Stimulated activated naive CD4-positive, alpha-beta T cell treated with Interleukin-2 at 50 U/mL for 16 hours (primary cell): ENCODE data around the gene GRPEL1.

ENCODE experiments used
- DNase-seq: peaks from one replicate; lab custom pipeline; 2025; lab: John Stamatoyannopoulos, UW

GRPEL1 gene

DNA sequence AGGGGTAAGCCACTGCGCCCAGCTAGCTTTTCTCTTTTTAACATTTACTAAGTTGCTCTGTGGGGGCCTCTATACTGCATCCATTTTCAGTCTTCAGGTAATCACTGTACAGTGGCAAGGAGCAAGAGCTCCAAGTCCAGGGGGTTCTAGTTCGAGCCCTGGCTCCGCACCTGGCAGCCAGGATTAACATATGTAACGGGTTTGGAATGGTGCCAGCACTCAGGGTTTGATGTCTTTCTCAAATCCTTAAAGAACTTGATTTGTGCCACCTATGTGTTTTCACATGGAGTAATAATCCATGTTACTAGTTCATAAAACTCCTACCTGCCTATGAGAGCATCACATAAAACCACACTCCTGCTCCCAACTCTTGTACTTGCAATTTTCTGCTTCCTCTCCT, 4.5 kb downstream of the GRPEL1 start:
- DNase-seq = no peak

DNA sequence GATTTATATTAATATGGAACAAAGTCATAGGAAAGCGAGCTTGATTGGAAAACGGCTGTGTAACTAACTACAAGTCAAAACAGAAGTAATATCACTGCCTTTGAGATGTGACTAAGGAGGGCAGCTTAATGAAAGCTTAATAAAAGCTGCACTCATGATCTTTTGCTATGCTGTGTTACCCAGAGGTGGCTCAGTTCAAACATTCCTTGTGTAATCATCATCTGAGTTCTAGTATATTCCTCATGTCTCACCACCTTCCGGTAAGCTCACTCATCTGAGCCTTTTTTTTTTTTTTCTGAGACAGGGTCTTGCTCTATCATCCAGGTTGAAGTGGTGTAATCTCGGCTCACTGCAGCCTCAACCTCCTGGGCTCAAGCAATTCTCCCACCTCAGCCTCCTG, 5.0 kb downstream of the GRPEL1 start:
- no peak for DNase-seq

DNA sequence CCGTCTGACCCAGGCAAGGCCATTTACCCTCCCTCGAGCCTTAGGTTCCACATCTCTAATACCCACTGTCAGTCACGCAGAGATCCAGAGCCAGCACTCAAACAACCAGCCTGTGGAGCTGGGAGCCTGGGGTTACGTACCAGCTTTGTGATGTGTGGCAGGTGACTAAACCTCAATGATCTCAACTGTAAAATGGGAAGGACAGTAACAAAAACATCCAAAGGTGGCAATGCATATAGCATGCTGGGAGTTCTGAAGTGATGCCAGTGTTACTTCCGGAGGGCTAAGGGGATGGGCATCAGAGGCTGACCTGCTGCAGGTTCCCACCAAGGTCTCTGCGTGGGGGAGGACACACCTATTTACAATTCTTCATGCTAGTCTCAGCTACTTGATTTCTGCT, 6.0 kb downstream of the GRPEL1 start:
- no peak for DNase-seq

DNA sequence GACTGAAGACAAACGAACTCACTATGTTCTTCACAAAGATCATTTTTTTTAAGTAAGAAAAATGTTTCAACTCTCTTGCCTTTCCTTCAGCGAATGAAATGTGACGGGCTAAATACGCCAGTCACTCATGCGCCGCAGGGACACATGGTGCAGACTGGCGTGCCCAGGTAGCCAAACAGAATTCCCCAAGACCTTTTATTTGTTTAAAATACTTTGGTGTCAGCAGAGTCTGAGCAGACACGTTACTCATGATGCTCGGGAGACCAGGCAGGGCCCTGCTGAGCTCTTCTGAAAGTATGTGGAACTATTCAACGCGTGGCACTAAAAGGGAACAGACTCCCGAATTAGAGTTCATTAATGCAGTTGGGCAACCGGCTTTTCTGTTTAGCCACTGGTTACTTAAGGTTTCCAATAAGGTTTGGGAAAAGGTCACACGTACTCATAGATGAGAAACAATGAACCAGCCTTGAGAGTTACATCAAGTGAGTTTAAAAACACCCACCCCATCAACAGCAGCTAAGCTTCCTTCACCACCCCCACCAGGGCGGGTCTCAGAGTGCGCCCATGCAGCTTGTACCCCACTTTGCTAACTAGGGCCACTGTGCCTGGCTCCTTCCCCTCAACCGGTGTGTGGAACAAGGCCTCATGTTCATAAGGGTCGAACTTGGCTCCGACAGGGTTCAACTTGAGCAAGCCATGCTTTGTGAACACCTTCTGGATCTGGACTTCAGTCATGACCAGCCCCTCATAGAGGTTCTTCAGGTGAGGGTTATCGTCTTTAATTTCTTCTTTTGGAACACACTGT, 7.3 kb downstream of the GRPEL1 start:
- DNase-seq = no peak

DNA sequence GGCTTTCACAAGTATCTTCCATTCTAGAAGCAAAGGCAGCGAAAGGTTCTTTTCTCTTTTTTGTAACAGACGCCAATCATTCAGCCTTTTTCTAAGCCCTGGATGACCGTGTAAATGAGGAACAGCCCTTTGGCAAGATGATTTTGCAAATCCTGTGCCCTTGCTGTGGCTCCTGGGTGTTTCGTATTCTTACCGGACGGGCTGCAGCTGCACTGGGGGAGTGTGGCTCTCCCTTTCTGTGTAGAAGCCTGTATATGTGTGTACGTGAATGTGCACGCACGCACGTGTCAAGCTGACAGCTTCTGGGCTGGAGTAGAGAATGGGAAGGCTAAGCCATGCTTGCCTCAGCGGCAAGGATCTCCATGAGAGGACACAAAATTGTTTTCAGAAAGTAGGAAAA, 8.2 kb downstream of the GRPEL1 start:
- no peak for DNase-seq

DNA sequence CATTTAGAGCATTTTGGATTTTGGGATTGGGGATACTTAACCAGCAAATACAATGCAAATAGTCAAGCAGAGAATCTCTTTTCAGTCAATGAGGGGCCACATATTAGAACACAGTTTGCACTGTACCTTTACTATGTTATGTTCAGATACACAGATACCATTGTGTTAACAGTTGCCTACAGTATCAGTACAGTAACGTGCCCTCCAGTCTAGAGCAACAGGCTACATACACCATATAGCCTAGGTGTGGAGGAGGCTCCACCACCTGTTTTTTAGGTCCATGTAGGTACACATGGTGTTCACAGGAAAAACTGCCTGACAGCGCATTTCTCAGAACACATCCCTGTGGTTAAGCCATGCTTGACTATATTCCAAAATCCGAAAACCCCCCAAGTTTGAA, 9.1 kb downstream of the GRPEL1 start:
- DNase-seq = no peak

DNA sequence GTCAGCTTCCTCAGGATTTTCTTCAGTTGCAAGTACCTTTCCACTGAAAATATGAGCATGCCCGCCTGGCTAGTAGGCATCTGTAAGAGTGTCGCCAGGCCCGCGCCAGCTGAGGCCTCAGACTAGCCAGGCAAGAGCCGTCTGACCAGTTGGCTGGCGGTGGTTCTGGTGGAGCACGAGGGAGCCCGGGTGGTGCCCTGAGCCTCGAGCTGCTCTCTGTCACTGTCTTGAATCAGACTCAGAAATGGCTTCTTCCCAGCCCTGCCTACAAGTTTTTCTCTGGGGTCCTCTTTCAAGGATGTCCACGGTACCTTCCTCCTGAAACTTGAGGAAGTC, 11.9 kb downstream of the GRPEL1 start:
- no peak for DNase-seq

DNA sequence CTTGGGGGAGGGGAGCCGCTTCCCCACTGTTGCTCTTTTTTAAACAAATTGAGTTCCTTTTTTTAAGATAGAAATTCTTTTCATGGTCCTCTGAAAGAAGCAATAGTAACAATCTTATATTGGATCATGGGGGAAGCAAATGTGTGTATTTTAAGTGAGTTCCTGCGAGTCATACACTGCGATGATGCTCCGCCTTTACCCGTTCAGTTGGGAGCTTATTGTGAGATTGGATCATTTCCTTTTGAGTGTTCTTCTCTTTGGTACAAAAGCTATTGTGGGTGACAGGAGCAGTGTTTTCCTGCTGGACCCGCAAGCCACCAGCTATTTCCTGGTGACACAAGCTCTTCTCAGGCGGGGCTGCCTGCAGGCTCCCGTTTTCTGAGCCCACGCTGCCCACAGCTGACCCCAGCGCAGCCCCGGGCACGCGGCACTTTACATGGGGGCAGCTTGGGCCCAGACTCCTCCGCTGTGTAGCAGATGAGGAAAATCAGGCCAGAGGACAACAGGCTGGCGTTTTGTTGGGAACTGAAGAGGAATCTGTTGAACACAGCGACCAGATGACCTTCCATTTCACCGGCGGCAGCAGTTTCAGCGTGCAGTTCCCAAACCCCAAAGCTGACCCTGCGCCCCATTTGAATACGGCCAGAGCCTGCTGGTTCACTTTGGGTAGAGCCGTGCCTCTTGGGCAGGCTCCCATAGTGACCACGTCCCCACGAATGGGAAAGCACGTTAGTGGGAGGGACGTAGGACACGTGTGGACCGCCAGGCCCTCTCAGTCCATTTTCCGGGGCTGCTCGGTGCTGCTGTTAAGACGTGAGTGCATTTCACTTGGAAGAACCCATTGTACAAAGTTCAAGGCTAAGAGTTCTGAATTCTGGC, 12.5 kb downstream of the GRPEL1 start:
- DNase-seq = no peak

DNA sequence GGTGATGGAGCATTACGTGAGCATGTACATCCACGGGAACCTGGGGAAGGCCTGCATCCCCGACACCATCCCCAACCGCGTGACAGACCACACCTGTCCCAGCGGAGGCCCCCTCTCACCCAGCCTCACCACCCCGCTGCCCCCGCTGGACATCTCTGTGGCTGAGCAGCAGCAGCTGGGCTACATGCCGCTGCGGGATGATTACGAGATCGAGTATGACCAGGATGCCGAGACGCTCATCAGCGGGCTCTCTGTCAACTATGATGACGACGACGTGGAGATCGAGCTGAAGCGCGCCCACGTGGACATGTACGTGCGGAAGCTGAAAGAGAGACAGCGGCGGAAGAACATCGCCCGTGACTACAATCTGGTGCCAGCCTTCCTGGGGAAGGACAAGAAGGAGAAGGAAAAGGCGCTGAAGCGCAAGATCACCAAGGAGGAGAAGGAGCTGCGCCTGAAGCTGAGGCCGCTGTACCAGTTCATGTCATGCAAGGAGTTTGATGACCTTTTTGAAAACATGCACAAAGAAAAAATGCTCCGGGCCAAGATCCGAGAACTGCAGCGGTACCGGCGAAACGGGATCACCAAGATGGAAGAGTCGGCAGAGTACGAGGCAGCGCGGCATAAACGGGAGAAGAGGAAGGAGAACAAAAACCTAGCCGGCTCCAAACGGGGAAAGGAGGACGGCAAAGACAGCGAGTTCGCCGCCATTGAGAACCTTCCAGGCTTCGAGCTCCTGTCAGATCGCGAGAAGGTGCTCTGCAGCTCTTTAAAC, 13.6 kb downstream of the GRPEL1 start:
- no peak for DNase-seq

DNA sequence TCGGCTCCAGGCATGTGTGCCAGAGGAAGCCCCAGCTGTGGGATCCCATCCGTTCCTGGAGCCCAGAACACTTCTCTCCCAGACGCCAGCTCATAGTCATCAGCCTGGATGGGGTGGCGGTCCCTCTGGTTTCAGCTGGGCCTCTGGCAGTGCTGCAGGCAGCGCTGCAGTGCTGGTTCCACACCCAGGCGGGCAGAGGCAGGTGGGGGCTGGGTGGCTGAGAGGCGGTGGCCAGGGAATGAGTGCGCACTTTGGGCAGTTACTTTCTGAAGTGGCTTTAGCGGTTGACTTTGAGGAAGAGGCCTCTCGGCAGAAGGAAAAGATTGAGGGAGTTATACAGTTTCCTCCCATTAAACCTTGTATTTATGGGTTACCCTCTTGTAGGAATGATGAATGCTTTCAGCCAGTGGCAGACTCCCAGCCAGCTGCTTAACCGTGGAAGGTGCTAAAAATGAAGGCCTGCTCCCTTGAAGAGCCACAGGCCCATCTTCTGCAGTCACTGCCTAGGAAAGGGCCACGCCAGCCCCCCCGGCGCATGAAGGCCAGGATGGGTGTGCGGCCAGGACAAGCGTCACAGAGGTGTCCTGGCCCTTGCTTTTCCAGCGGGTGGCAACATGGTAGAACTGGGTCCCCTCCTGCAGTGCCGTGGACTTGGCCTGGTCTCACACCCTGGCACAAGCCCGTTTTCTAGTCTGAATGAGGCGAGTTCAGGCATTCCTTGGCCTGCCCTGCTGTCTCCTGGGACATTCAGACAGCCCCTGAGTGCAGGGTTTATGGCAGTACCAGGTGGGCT, 14.7 kb downstream of the GRPEL1 start:
- no peak for DNase-seq

DNA sequence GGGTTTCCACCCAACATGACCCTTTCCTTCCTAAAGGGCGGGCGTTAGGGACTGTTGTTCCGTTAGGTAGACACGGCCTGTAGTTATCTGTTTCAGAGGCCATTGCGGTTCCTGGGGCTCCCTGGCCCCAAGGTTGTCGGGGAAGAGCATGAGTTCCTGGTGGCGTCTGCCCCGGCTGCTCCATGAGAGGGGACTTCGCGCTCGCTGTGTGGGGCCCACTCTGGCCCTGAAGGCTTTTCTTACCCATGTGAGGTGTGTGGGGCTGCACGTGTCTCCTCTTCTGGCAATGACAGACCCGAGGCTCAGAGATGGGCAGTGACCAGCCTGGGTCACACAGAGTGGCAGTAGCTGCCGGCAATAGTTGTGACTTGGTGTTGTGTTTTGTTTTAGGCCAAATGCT, 15.6 kb downstream of the GRPEL1 start:
- no peak for DNase-seq

DNA sequence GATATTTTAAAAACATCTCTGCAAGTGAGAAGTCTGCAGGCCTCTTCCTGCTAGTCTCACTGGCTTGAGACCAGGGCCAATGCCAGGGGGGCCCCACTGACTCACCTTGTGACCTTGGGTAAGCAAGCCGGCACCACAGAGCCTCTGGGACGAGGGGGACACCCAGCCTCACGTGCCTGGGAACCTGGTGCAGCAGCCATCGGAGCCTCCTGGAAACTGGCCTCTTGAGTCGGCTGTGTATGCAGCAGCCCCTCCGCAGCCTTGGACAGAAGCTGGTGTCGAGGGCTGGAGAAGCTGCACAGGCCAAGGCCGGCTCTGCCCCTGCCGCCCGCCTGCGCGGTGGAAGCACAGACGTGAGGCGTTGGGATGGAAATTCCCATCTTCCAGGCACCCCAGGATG, 16.0 kb downstream of the GRPEL1 start:
- DNase-seq = no peak

DNA sequence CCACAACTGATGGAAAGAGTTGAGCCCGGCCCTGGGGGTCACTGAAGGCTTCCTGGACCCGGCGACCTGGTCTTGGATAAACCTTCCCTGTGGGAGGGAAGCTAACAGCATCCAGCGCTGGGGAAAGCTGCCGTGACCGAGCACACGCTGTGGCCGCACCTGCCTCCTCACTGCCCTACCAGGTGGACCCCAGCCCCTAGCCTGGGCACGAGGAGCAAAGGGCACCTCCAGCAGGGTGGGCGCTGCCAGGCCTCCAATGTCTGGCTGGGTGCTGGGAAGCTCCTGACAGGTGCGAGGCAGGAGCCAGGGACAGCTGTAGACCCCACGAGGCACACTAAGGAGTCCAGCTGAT, 16.7 kb downstream of the GRPEL1 start:
- DNase-seq = no peak

DNA sequence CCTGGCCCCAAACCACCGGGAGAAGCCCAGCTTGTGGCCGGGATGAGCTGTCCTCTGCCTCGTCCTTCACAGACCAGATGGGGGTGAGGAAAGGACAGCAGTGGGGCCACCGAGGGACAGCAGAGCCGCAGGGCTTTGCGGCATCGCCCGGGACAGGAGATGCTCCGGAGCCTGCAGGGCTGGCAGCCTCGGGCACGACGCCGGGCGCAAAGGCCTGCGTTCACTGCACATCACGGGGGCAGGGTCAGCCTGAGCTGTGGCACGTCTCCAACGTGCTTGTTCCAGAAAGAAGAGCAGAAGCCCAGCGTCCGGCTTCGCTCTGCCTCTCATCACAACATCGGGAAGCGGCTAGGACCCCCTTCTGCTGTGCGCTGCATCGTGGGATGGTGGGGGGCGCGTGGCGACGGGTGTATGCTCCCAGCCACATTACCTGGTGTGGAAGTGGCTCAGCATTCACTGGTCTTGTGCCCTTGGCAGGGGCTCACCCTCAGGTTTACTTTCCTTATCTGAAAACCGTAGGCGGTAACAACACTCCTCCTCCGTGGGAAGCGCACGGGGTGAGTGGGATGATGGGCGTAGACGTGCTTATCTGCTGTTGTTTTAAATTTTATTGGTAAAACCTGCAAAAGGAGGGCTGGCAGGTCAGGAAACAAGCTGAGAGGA, 17.3 kb downstream of the GRPEL1 start:
- DNase-seq = no peak

DNA sequence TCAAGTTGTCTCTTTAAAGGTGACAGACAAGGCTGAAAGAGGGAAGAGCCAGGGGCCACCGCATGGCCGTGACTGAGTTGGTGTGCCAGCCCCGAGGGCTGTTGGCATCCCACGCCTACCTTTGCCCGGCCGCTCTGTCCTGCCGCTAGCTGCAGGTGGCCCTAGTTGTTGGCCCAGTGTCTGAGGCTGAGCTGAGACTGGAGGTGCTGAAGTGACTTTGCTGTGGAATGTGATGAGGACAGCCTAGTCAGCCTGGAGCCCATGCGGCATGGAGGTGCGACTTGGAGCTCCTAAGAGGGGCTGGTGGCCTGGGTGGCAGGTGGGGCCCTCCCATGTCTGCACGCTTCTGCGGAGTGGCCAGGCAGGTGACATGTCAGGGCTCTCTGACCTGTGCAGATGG, 18.1 kb downstream of the GRPEL1 start:
- no peak for DNase-seq

DNA sequence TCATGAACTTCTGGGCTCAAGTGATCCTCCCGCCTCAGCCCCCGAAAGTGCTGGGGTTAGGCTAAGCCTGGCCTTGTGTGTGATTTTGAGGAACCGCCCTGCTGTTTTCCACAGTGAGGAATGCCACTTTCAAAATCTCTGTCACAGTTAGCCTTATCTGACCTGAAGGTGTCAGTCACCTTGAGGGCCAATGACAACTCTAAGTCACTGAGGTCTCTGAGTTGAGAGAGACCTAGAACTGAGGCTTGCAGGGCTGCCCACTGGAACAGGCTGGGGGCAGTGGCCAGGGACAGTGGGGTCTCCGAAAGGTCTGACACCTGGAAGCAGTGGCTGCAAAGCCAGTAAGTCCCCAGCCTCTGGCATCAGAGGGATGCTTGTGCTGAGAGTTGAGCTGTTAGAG, 18.6 kb downstream of the GRPEL1 start:
- DNase-seq = no peak

DNA sequence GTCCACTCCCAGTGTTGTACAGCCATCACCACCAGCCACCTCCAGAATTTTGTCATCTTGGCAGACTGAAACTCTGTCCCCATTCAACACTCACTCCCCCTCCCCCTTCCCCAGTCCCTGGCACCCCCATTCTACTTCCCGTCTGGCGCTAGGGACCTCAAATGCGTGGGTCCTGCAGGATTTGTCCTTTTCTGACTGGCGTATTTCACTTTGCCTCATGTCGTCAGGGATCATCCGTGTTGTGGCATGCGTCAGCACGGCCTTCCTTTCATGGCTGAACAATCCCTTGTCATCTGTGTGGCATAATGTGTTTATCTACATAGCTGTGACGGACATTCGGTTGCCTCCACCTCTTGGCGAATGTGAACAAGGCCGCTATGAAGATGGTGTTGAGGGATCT, 19.2 kb downstream of the GRPEL1 start:
- no peak for DNase-seq

DNA sequence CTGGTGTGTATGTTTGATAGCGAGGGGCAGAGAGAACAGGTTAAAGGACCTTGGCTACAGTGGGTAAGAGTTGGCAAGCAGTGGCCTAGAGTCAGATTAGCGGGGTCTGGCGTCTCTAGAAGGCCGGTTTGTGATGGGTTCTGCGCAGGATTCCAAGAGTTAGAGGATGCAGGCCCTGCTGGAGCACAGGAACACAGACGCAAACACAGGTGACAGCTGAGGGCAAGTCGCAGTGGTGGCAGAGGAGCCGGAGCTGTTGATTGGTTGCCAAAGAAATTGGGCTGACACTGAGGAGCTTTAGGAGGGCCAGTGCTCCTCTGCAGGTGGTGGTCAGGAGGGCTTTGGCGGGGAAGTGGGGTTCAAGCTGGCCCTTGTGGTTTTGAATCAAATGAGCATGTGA, 20.9 kb downstream of the GRPEL1 start:
- DNase-seq = no peak

DNA sequence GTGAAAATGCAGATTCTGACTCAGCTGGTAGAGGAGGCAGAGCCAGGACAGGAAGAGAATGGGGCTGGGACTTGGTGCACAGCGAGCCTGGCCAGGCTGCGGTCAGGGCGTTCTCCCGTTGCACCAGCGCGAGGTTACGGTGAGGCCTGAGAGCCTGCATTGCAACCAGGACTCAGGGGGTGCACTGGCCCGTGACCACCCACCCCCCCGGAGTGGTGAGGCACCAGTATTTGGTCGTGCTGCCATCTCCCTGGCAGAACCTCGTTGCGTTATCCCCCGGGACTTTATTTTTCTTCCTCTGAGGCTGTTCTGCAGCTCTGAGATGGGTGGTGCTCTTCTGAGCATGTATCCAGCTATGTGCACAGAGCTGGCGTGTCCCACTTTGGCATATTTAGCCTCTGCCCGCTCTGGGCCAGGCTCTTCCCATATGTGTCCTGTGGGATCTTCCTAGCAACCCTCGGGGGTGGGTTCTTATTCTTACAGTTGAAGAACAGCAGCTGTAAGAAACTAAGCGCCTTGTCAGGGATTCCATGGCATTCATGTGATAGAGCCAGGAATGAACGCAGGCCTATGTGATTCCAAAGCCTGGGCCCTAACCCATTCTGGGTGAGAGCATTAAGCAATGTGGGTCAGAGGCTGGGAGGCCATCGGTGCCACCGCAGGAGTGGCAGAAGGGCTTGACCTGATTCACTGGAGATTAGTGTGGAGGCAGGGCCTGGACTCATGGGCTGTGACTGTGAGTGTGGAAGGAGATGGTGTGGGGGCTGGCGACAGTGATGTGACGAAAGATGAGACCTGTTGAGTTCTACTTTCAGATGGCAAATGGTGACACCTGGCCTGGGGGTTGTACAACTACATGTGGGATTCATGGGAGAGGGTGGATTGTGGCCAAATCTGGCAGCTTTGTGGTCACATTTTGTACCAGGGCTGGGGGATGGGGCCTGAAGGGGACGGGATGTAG, 21.6 kb downstream of the GRPEL1 start:
- DNase-seq = no peak

DNA sequence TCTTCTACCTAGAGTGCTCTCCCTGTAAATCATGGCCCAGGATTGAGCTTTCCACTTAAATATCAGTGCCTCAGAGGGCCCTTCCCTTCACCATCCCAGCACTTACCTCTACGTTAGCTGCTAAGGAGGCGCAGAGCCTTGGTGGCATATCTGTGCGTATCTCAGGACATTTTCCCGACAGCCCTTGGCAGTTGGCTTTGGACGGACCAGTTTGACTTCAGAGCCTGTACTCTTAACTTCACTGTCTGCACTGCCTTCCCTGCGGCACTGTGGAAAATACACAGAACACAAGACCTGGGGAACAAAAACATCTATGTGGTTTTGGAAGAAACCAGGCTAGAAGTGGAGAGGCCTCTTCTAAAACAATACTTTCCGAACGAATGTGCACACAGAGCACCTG, 22.3 kb downstream of the GRPEL1 start:
- DNase-seq = no peak
